ENCODE results near the gene AP1M1. TPM values are rescaled to one million over a fixed set of nuclear protein-coding genes. Genes with fewer than 3 reads are reported as not detected.

The AP1M1 gene
- total RNA-seq, 3 donors from 2014 or later = 43.3 to 123 (median 75.7) TPM

GRCh38 chr19:16261584-16262368 lies 64.1 kb downstream of the AP1M1 start:
- Histone ChIP-seq H3K4me1 (no peaks in the 10 kb centered on the region), H3K27me3 (no peaks in the 10 kb centered on the region), H3K36me3 (no peaks in the 10 kb centered on the region), H3K4me3 (no peak overlapping the region), H3K27ac (no peak overlapping the region), H3K9me3 (no peaks in the 10 kb centered on the region)
- intact Hi-C loops (cut with DNase I; ENCODE audit: low total_unique reads) = loop anchor here (5.0 kb wide), 1 partner anchor 1759 kb away; no protein-coding TSS in a partner anchor
- no peak for DNase-seq (ENCODE audit: low spot score in 2 of 2)
- TF ChIP-seq POLR2AphosphoS5 (IDR thresholded peaks at IDR 0.05) (no peak), POLR2A (IDR thresholded peaks at IDR 0.05) (no peak)
- TF ChIP-seq, protein P1, sequence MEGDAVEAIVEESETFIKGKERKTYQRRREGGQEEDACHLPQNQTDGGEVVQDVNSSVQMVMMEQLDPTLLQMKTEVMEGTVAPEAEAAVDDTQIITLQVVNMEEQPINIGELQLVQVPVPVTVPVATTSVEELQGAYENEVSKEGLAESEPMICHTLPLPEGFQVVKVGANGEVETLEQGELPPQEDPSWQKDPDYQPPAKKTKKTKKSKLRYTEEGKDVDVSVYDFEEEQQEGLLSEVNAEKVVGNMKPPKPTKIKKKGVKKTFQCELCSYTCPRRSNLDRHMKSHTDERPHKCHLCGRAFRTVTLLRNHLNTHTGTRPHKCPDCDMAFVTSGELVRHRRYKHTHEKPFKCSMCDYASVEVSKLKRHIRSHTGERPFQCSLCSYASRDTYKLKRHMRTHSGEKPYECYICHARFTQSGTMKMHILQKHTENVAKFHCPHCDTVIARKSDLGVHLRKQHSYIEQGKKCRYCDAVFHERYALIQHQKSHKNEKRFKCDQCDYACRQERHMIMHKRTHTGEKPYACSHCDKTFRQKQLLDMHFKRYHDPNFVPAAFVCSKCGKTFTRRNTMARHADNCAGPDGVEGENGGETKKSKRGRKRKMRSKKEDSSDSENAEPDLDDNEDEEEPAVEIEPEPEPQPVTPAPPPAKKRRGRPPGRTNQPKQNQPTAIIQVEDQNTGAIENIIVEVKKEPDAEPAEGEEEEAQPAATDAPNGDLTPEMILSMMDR (IDR thresholded peaks at IDR 0.05) = no peak

GRCh38 chr19:16262618-16263017 lies 64.9 kb downstream of the AP1M1 start:
- intact Hi-C loops (cut with DNase I; ENCODE audit: low total_unique reads) = loop anchor here (1.0 to 5.0 kb wide), 2 partner anchors 28 to 1760 kb away; no protein-coding TSS in a partner anchor
- H3K27me3 ChIP-seq = no peaks in the 10 kb centered on the region
- DNase-seq (ENCODE audit: low spot score in 2 of 2) = no peak
- no peaks in the 10 kb centered on the region for H3K4me1 ChIP-seq
- H3K36me3 ChIP-seq = no peaks in the 10 kb centered on the region
- no peak overlapping the region for H3K4me3 ChIP-seq
- TF ChIP-seq POLR2AphosphoS5 (IDR thresholded peaks at IDR 0.05) = no peak
- no peaks in the 10 kb centered on the region for H3K9me3 ChIP-seq
- no peak overlapping the region for H3K27ac ChIP-seq

DNA sequence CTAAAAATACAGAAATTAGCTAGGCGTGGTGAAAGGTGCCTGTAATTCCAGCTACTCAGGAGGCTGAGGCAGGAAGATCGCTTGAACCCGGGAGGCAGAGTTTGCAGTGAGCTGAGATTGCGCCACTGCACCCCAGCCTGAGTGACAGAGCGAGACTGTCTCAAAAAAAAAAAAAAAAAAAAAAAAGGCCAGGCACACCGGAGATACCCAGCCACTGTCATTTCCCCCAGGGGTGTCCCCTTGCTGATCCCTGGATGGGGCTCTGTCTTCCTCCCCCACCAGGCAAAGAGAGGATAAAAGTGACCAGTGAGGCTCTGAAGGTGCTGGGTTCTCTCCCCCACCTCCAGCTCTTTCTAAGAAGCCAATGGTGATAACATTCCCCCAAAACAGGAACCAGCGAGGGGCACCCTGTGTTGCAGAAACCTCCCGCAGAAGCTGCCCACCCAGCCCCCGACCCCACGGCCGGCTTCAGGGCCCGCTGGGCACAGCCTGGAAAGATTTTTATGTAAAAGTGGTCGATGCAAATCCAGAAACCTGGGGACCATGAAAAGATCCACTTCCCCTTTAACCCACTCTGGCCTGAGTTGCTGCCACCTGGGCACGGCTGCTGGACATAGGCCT lies 65.5 kb downstream of the AP1M1 start:
- intact Hi-C loops (cut with DNase I; ENCODE audit: low total_unique reads) = loop anchor here (1.0 to 5.0 kb wide), 2 partner anchors 27 to 1761 kb away; no protein-coding TSS in a partner anchor
- H3K36me3 ChIP-seq = no peaks in the 10 kb centered on the region
- no peaks in the 10 kb centered on the region for H3K27me3 ChIP-seq
- no peak overlapping the region for H3K4me3 ChIP-seq
- H3K4me1 ChIP-seq = no peaks in the 10 kb centered on the region
- H3K9me3 ChIP-seq = no peaks in the 10 kb centered on the region
- no peak overlapping the region for H3K27ac ChIP-seq
- TF ChIP-seq POLR2A (IDR thresholded peaks at IDR 0.05) (no peak), POLR2AphosphoS5 (IDR thresholded peaks at IDR 0.05) (no peak)
- TF ChIP-seq, protein P1 (IDR thresholded peaks at IDR 0.05) = no peak
- no peak for DNase-seq (ENCODE audit: low spot score in 2 of 2)

DNA sequence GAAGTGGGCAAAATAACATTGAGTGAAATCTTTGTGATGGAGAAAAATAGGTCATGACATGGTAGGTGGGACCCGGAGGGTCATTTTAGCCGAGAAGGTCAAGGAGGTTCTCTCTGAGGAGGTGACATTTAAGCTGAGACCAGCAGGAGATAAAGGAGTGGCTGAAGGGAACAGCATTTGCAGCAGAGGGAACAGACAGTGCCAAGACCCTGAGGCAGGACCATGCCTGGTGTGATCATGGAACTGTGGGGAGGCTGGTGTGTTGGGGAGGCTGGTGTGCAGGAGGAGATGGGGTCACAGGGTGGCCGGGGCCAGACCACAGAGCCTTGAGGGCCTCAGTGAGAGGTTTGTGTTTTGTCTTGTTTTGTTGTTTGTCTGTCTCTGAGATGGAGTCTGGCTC lies 67.5 kb downstream of the AP1M1 start:
- no peaks in the 10 kb centered on the region for H3K36me3 ChIP-seq
- H3K4me3 ChIP-seq = no peak overlapping the region
- no peak overlapping the region for H3K27ac ChIP-seq
- intact Hi-C loops (cut with DNase I; ENCODE audit: low total_unique reads) = no loop called here
- H3K9me3 ChIP-seq = no peaks in the 10 kb centered on the region
- H3K4me1 ChIP-seq = no peaks in the 10 kb centered on the region
- no peaks in the 10 kb centered on the region for H3K27me3 ChIP-seq
- TF ChIP-seq POLR2AphosphoS5 (IDR thresholded peaks at IDR 0.05) (no peak), POLR2A (IDR thresholded peaks at IDR 0.05) (no peak)
- TF ChIP-seq, protein P1 (IDR thresholded peaks at IDR 0.05) = no peak
- no peak for DNase-seq (ENCODE audit: low spot score in 2 of 2)

DNA sequence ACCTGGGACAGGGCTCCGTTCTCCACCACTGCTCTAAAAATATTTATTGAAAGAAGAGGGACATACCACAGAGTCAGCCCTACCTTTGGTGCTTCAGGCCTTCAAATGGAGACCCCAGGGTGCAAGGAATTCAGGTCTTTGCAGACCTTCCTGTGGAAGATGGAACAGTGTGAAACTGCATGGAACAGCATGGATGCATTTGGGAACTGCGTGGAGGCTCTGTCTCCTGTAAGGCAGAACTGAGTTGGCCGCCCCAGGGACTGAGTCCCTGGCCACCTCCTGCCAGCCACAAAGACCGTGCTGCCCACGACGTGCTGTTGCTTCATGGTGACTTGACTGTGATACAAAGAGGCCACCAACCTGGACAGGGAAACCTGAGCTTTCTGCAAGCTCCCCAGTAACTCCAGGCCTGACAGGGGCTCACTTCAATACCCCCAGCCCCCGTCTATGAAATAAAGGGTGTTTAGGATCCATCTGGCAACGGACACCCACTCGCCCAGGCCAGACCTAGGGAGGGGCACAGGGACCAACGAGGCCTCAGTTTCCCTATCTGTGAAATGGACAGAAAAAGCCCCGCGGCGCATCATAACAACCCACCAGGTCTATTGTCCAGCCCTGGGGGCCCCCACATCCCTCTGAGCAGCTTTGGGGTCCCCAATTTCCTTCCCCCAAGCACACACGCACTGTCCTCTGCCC lies 68.3 kb downstream of the AP1M1 start:
- no peaks in the 10 kb centered on the region for H3K36me3 ChIP-seq
- no peaks in the 10 kb centered on the region for H3K4me1 ChIP-seq
- TF ChIP-seq POLR2AphosphoS5 (IDR thresholded peaks at IDR 0.05) = no peak
- TF ChIP-seq, protein P1 (IDR thresholded peaks at IDR 0.05) = no peak
- no peak for TF ChIP-seq POLR2A (IDR thresholded peaks at IDR 0.05)
- H3K4me3 ChIP-seq = no peak overlapping the region
- no peak for DNase-seq (ENCODE audit: low spot score in 2 of 2)
- intact Hi-C loops (cut with DNase I; ENCODE audit: low total_unique reads) = no loop called here
- H3K27ac ChIP-seq = no peak overlapping the region
- H3K9me3 ChIP-seq = no peaks in the 10 kb centered on the region
- no peaks in the 10 kb centered on the region for H3K27me3 ChIP-seq
